LNCaP clone FGC (cell line): ENCODE data around the gene CCNDBP1.

Experiments
- DNase-seq: peaks from one replicate; pipeline ENCODE4 v3.0.0-alpha.2; 2011; ENCODE audit warnings: low read depth
- H3K4me3 ChIP-seq: 2 replicates; pipeline ENCODE4 v1.5.1; 2011; ENCODE audit warnings: mild to moderate bottlenecking, low read depth, low read length, control low read depth
- CTCF ChIP-seq: IDR thresholded peaks from 2 replicates; pipeline ENCODE4 v1.5.1; 2012; ENCODE audit warnings: mild to moderate bottlenecking; ENCODE audit not compliant: control insufficient read depth, insufficient read depth; ENCODE audit errors: extremely low read depth

Gene CCNDBP1

GRCh38 chr15:43184407-43185124, 637 bp upstream of the CCNDBP1 start:
- peak overlapping the region; percentile 80; the same call in 1 of the 2 replicates for H3K4me3 ChIP-seq
- no peak for DNase-seq
- TF ChIP-seq CTCF: no peak

- H3K4me3 ChIP-seq: peak overlapping the region; percentile 80
- no peak for DNase-seq
- no peak for TF ChIP-seq CTCF
Observed at GRCh38 chr15:43186003-43186353, 775 bp downstream of the CCNDBP1 start.

- peak; percentile 55 for TF ChIP-seq CTCF
- no peak for DNase-seq
- no peak overlapping the region for H3K4me3 ChIP-seq
Observed at GRCh38 chr15:43187544-43188155, 2.4 kb downstream of the CCNDBP1 start.

- no peak for TF ChIP-seq CTCF
- no peak for DNase-seq
- H3K4me3 ChIP-seq: no peak overlapping the region
Observed at GRCh38 chr15:43189296-43189695, 4.1 kb downstream of the CCNDBP1 start.

GRCh38 chr15:43190178-43190577, 5.0 kb downstream of the CCNDBP1 start:
- TF ChIP-seq CTCF: no peak
- H3K4me3 ChIP-seq: no peak overlapping the region
- DNase-seq: peak; percentile 91

- no peak overlapping the region for H3K4me3 ChIP-seq
- no peak for TF ChIP-seq CTCF
- DNase-seq: no peak
Observed at GRCh38 chr15:43193710-43194109, 8.5 kb downstream of the CCNDBP1 start.

- no peak for TF ChIP-seq CTCF
- no peak overlapping the region for H3K4me3 ChIP-seq
Observed at GRCh38 chr15:43194795-43195194, 9.6 kb downstream of the CCNDBP1 start.

More at GRCh38 chr15:43194795-43195194, 9.6 kb downstream of the CCNDBP1 start:
- no peak for DNase-seq
